Progenitor cell of endocrine pancreas (in vitro differentiated cells): ENCODE measurements around the gene SUPT20H. TPM values are rescaled to one million over a fixed set of nuclear protein-coding genes. Genes with fewer than 3 reads are reported as not detected.

Experiments
- DNase-seq: peaks from one replicate; pipeline ENCODE4 v3.0.0; 2021; ENCODE audit warnings: low spot score; ENCODE audit not compliant: unreplicated experiment
- H3K27ac Mint-ChIP-seq: 2 replicates; pipeline ENCODE4 v1.8.0; 2021; ENCODE audit warnings: mild to moderate bottlenecking, moderate library complexity, mixed read lengths
- H3K27me3 Mint-ChIP-seq: 2 replicates; pipeline ENCODE4 v1.8.0; 2021; ENCODE audit warnings: mixed read lengths
- H3K36me3 Mint-ChIP-seq: 2 replicates; pipeline ENCODE4 v1.8.0; 2022; ENCODE audit warnings: mixed read lengths; ENCODE audit not compliant: insufficient read depth
- H3K4me1 Mint-ChIP-seq: 2 replicates; pipeline ENCODE4 v1.8.0; 2021; ENCODE audit warnings: low read depth, mixed read lengths
- H3K4me3 Mint-ChIP-seq: 2 replicates; pipeline ENCODE4 v1.8.0; 2021; ENCODE audit warnings: low read depth, mild to moderate bottlenecking, moderate library complexity, mixed read lengths
- H3K9me3 Mint-ChIP-seq: 2 replicates; pipeline ENCODE4 v1.8.0; 2021; ENCODE audit warnings: low read depth, mixed read lengths
- total RNA-seq: library from RNA; stranded (reverse); gene quantifications from 2 replicates; pipeline ENCODE4 v1.2.1, GENCODE V29; 2021
- TF ChIP-seq, protein P1 (sequence below): fragments of 200-600 bp; sonication (generic); IDR thresholded peaks from one replicate; pipeline ENCODE4 v1.5.0; 2021; ENCODE audit warnings: antibody characterized with exemption, mild to moderate bottlenecking; ENCODE audit not compliant: unreplicated experiment

The SUPT20H gene
- total RNA-seq, 1 donor from 2014 or later = 116 TPM

DNA sequence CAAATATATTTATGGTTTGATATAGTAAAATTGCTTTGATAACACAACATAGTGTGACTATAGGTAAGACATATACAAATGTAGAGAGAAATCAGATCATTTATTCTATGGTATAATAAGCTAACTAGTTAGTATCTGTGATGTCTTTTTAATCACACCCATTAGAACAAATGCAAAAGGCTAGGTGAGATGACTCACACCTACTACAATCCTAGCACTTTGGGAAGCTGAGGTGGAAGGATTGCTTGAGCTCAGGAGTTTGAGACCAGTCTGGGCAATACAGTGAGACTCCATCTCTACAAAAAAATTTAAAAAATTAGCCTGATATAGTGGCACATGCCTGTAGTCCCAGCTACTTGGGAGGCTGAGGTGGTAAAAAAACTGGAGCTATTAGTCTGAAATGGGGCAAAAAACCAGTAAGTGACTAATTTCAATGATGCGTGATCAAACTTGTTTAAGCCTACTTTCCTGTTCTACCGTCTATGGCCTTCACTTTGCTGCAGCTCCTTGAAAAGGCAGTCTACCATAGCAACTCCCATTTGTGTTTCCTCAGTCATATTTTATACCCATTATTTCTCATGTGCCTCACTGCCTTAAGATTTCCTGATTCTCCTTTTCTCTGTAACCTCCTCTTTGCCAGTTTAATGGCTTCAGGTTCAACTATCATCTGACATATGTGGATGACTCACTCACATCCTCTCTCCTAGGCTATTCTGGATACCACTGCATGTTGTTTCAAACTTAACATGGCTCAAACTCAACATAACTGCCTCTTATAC, 72.8 kb downstream of the SUPT20H start:
- no peak overlapping the region for H3K27ac Mint-ChIP-seq
- TF ChIP-seq, protein P1, sequence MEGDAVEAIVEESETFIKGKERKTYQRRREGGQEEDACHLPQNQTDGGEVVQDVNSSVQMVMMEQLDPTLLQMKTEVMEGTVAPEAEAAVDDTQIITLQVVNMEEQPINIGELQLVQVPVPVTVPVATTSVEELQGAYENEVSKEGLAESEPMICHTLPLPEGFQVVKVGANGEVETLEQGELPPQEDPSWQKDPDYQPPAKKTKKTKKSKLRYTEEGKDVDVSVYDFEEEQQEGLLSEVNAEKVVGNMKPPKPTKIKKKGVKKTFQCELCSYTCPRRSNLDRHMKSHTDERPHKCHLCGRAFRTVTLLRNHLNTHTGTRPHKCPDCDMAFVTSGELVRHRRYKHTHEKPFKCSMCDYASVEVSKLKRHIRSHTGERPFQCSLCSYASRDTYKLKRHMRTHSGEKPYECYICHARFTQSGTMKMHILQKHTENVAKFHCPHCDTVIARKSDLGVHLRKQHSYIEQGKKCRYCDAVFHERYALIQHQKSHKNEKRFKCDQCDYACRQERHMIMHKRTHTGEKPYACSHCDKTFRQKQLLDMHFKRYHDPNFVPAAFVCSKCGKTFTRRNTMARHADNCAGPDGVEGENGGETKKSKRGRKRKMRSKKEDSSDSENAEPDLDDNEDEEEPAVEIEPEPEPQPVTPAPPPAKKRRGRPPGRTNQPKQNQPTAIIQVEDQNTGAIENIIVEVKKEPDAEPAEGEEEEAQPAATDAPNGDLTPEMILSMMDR = no peak
- H3K4me3 Mint-ChIP-seq = no peak overlapping the region
- no peak for DNase-seq
- H3K36me3 Mint-ChIP-seq = peaks cover 27% of the 10 kb centered on the region
- no peaks in the 10 kb centered on the region for H3K27me3 Mint-ChIP-seq
- H3K4me1 Mint-ChIP-seq = no peaks in the 10 kb centered on the region
- no peaks in the 10 kb centered on the region for H3K9me3 Mint-ChIP-seq

DNA sequence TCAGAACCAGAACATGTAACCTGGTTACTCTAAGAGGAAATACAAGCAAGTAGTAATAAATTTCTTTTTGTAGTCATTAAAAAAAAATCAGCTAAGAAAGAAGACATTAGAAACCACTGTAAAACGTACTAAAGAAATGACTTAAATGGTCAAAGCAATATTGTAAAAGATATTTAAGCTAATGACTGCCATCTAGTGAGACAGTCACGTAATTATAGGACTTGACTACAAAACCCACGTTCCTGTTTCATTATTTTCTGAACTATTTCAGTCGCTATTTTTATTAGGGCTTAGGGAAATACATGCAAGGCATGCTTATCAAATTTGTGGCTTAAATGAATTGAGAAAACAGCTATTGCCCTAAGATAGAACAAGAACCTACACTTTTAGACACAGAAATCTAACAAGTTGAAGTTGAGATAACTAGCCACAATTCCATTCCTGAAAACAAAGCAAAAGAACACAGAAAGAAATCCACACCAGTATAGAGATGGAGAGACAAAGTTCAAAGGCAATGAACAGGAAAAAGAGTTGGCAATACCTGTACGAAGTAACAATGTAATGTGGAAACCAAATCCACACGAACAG, 78.2 kb downstream of the SUPT20H start:
- peak overlapping the region; percentile 82 for H3K27ac Mint-ChIP-seq
- no peak for DNase-seq
- H3K27me3 Mint-ChIP-seq = no peaks in the 10 kb centered on the region
- TF ChIP-seq, protein P1 = peak; percentile 71
- H3K4me1 Mint-ChIP-seq = no peaks in the 10 kb centered on the region
- H3K36me3 Mint-ChIP-seq = peaks cover 21% of the 10 kb centered on the region
- no peaks in the 10 kb centered on the region for H3K9me3 Mint-ChIP-seq
- no peak overlapping the region for H3K4me3 Mint-ChIP-seq

DNA sequence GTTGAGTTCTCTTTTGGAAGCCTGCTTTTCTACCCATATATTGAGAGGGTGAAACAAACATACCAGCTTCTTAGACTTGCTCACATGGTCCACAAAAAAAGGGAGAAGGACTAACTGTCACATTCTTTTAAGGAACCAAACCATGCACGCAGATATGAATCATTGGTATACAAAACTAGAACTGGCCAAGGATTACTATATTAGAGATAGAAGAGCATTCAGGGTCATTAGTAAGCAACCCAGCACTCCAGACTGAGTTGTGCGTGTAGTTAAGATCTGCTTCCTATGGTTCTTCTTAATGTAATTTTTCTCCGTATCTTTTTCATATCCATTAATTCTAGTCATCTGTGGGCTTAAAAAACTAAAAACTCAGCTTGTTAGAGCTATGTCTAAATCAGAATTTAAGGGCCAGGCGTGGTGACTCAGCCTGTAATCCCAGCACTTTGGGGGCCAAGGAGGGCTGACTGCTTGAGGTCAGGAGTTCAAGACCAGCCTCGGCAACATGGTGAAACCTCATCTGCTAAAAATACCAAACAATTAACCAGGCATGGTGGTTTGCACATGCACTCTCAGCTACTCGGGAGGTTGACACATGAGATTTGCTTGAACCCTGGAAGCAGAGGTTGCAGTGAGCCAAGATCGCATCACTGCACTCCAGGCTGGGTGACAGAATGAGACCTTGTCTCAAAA, 80.0 kb downstream of the SUPT20H start:
- Mint-ChIP-seq H3K4me1 (no peaks in the 10 kb centered on the region), H3K27me3 (no peaks in the 10 kb centered on the region), H3K36me3 (peaks cover 23% of the 10 kb centered on the region), H3K9me3 (peaks cover 4% of the 10 kb centered on the region), H3K4me3 (no peak overlapping the region), H3K27ac (no peak overlapping the region)
- TF ChIP-seq, protein P1 = no peak
- DNase-seq = no peak

DNA sequence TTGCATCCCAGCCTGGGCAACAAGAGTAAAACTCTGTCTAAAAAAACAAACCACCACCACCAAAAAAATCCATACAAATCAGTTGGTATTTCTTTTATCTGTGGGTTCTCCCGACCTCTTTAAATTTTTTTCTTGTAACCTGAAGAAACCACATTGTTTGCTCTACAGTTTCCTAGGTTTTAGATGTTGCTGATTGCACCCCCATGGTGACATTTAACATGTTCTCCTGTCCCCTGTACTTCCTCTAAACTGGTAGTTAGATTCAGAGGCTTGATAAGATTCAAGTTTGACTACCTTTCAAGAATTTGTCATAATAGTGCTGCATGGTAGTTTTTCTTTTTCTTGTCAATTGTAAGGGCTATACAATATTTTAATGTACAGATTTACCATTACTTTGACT, 84.3 kb downstream of the SUPT20H start:
- no peak overlapping the region for H3K27ac Mint-ChIP-seq
- no peak for DNase-seq
- TF ChIP-seq, protein P1 = no peak
- no peak overlapping the region for H3K4me3 Mint-ChIP-seq
- no peaks in the 10 kb centered on the region for H3K27me3 Mint-ChIP-seq
- no peaks in the 10 kb centered on the region for H3K4me1 Mint-ChIP-seq
- H3K36me3 Mint-ChIP-seq = peaks cover 38% of the 10 kb centered on the region
- peaks cover 8% of the 10 kb centered on the region for H3K9me3 Mint-ChIP-seq

- H3K4me3 Mint-ChIP-seq = no peak overlapping the region
- peaks cover 38% of the 10 kb centered on the region for H3K36me3 Mint-ChIP-seq
- DNase-seq = no peak
- H3K27me3 Mint-ChIP-seq = no peaks in the 10 kb centered on the region
- no peak overlapping the region for H3K27ac Mint-ChIP-seq
- TF ChIP-seq, protein P1 = no peak
- H3K4me1 Mint-ChIP-seq = no peaks in the 10 kb centered on the region
- H3K9me3 Mint-ChIP-seq = peaks cover 8% of the 10 kb centered on the region
Observed at GRCh38 chr13:36973621-36974295, 85.7 kb downstream of the SUPT20H start.
